Activated CD4-positive, alpha-beta memory T cell treated with anti-CD3 and anti-CD28 coated beads for 36 hours (primary cell): ENCODE measurements around the gene OR10A3. TPM values are rescaled to one million over a fixed set of nuclear protein-coding genes. Genes with fewer than 3 reads are reported as not detected.
A peak's percentile ranks its signal among the peaks of the same experiment; 100 is the strongest.

Experiments used
- CTCF ChIA-PET: fragments of 350-600 bp; sonication (Branson Sonifier 250); formaldehyde crosslinking; loops from one replicate; lab custom pipeline; 2021; ENCODE audit warnings: antibody characterized with exemption, inconsistent platforms; lab: Charles Lee
- POLR2A ChIA-PET: fragments of 350-600 bp; sonication (Branson Sonifier 250); formaldehyde crosslinking; loops from one replicate; lab custom pipeline; 2021; ENCODE audit warnings: antibody characterized with exemption; lab: Charles Lee
- DNase-seq: peaks from one replicate; pipeline ENCODE4 v3.0.0-alpha.2; 2020
- H3K27ac Mint-ChIP-seq: one replicate; pipeline ENCODE4 v1.8.0; 2021; ENCODE audit warnings: mixed read lengths
- H3K27me3 Mint-ChIP-seq: one replicate; pipeline ENCODE4 v1.8.0; 2021; ENCODE audit warnings: mixed read lengths
- H3K36me3 Mint-ChIP-seq: one replicate; pipeline ENCODE4 v1.8.0; 2021; ENCODE audit warnings: mixed read lengths
- H3K4me1 Mint-ChIP-seq: one replicate; pipeline ENCODE4 v1.8.0; 2021; ENCODE audit warnings: low read depth, mixed read lengths
- H3K4me3 Mint-ChIP-seq: one replicate; pipeline ENCODE4 v1.8.0; 2021; ENCODE audit warnings: mild to moderate bottlenecking, mixed read lengths
- H3K9me3 Mint-ChIP-seq: one replicate; pipeline ENCODE4 v1.8.0; 2021; ENCODE audit warnings: mixed read lengths
- intact Hi-C: fragments of 100-400 bp; cut with micrococcal nuclease; formaldehyde crosslinking; loops from one replicate; pipeline ENCODE4 v1.15.1; 2023
- total RNA-seq, 2 experiments: library from RNA; stranded (reverse); gene quantifications; one replicate each; pipeline ENCODE4 v1.2.3, GENCODE V29; 2021

The OR10A3 gene
- total RNA-seq, 2 experiments from 2014 or later: not detected

- Mint-ChIP-seq H3K36me3 (no peaks in the 10 kb centered on the region), H3K9me3 (no peaks in the 10 kb centered on the region), H3K4me3 (no peak within 1 kb of the TSS), H3K27ac (no peak within 1 kb of the TSS), H3K4me1 (no peaks in the 10 kb centered on the region), H3K27me3 (peaks cover 42% of the 10 kb centered on the region)
- intact Hi-C loops: no loop called here
- ChIA-PET CTCF (no interaction called here), POLR2A (no interaction called here)
- DNase-seq: no peak
Observed at GRCh38 chr11:7931168-7931567, 10.3 kb downstream of the OR10A3 start, which contains the start of gene OR10A6. Gene OR10A6, minus strand, starts transcription at chr11:7931268. Its CDS starts 2,606 bp downstream, at chr11:7928662.

GRCh38 chr11:7927635-7928034 is 13.9 kb downstream of the OR10A3 start:
- Mint-ChIP-seq H3K36me3 (no peaks in the 10 kb centered on the region), H3K27me3 (peaks cover 30% of the 10 kb centered on the region), H3K4me3 (no peak overlapping the region), H3K9me3 (no peaks in the 10 kb centered on the region), H3K4me1 (no peaks in the 10 kb centered on the region), H3K27ac (no peak overlapping the region)
- DNase-seq: peak; percentile 8
- POLR2A ChIA-PET: no interaction called here
- intact Hi-C loops: no loop called here
- CTCF ChIA-PET: no interaction called here

- Mint-ChIP-seq H3K4me3 (no peak overlapping the region), H3K36me3 (no peaks in the 10 kb centered on the region), H3K9me3 (no peaks in the 10 kb centered on the region), H3K4me1 (no peaks in the 10 kb centered on the region), H3K27ac (no peak overlapping the region), H3K27me3 (peaks cover 16% of the 10 kb centered on the region)
- intact Hi-C loops: no loop called here
- DNase-seq: no peak
- POLR2A ChIA-PET: no interaction called here
- CTCF ChIA-PET: interaction anchor here (0.7 kb wide), 2 partner anchors 63 to 1561 kb away, joined by 3 read pairs; partner anchors contain the start of gene EIF3F
Observed at GRCh38 chr11:7924536-7924935, 17.0 kb downstream of the OR10A3 start.

GRCh38 chr11:7918141-7918540 is 23.4 kb downstream of the OR10A3 start:
- ChIA-PET CTCF (no interaction called here), POLR2A (no interaction called here)
- intact Hi-C loops: no loop called here
- no peak overlapping the region for H3K27ac Mint-ChIP-seq
- no peak for DNase-seq
- H3K4me3 Mint-ChIP-seq: no peak overlapping the region
- no peaks in the 10 kb centered on the region for H3K9me3 Mint-ChIP-seq
- H3K4me1 Mint-ChIP-seq: no peaks in the 10 kb centered on the region
- peaks cover 7% of the 10 kb centered on the region for H3K27me3 Mint-ChIP-seq
- no peaks in the 10 kb centered on the region for H3K36me3 Mint-ChIP-seq

- H3K4me1 Mint-ChIP-seq: no peaks in the 10 kb centered on the region
Observed at GRCh38 chr11:7911011-7911410, 30.5 kb downstream of the OR10A3 start.

GRCh38 chr11:7910286-7910788 is 31.2 kb downstream of the OR10A3 start:
- Mint-ChIP-seq H3K9me3 (no peaks in the 10 kb centered on the region), H3K27ac (no peak overlapping the region), H3K36me3 (no peaks in the 10 kb centered on the region), H3K4me3 (no peak overlapping the region), H3K27me3 (peaks cover 16% of the 10 kb centered on the region), H3K4me1 (no peaks in the 10 kb centered on the region)
- ChIA-PET CTCF (no interaction called here), POLR2A (no interaction called here)
- DNase-seq: no peak
- intact Hi-C loops: no loop called here

More at GRCh38 chr11:7911011-7911410, 30.5 kb downstream of the OR10A3 start:
- intact Hi-C loops: no loop called here
- POLR2A ChIA-PET: no interaction called here
- no peak for DNase-seq
- CTCF ChIA-PET: no interaction called here
- Mint-ChIP-seq H3K27ac (no peak overlapping the region), H3K27me3 (peaks cover 16% of the 10 kb centered on the region), H3K4me3 (no peak overlapping the region), H3K36me3 (no peaks in the 10 kb centered on the region), H3K9me3 (no peaks in the 10 kb centered on the region)

GRCh38 chr11:7909585-7910285 is 31.8 kb downstream of the OR10A3 start:
- POLR2A ChIA-PET: no interaction called here
- no peaks in the 10 kb centered on the region for H3K4me1 Mint-ChIP-seq
- no peak for DNase-seq
- intact Hi-C loops: no loop called here
- no peak overlapping the region for H3K27ac Mint-ChIP-seq
- CTCF ChIA-PET: interaction anchor here (2.4 kb wide), 1 partner anchor 77 kb away, joined by 9 read pairs; the partner anchor contains the start of gene EIF3F
- H3K9me3 Mint-ChIP-seq: no peaks in the 10 kb centered on the region
- H3K36me3 Mint-ChIP-seq: no peaks in the 10 kb centered on the region
- H3K4me3 Mint-ChIP-seq: no peak overlapping the region
- H3K27me3 Mint-ChIP-seq: peaks cover 12% of the 10 kb centered on the region

GRCh38 chr11:7907121-7907520 is 34.4 kb downstream of the OR10A3 start:
- Mint-ChIP-seq H3K4me1 (no peaks in the 10 kb centered on the region), H3K4me3 (no peak overlapping the region), H3K9me3 (no peaks in the 10 kb centered on the region), H3K36me3 (no peaks in the 10 kb centered on the region), H3K27me3 (peaks cover 13% of the 10 kb centered on the region), H3K27ac (no peak overlapping the region)
- DNase-seq: no peak
- intact Hi-C loops: no loop called here
- ChIA-PET POLR2A (no interaction called here), CTCF (interaction anchor here (1.4 kb wide), 1 partner anchor 15 kb away, joined by 3 read pairs; no protein-coding TSS in a partner anchor)

GRCh38 chr11:7906481-7906880 is 35.0 kb downstream of the OR10A3 start:
- DNase-seq: no peak
- Mint-ChIP-seq H3K27me3 (peaks cover 8% of the 10 kb centered on the region), H3K4me1 (no peaks in the 10 kb centered on the region), H3K27ac (no peak overlapping the region), H3K9me3 (no peaks in the 10 kb centered on the region), H3K4me3 (no peak overlapping the region), H3K36me3 (no peaks in the 10 kb centered on the region)
- intact Hi-C loops: no loop called here
- ChIA-PET POLR2A (no interaction called here), CTCF (interaction anchor here (0.8 to 1.4 kb wide), 2 partner anchors 14 to 81 kb away, joined by 3 read pairs; partner anchors contain the start of gene EIF3F)

GRCh38 chr11:7905961-7906429 is 35.5 kb downstream of the OR10A3 start:
- H3K27ac Mint-ChIP-seq: no peak overlapping the region
- H3K4me3 Mint-ChIP-seq: no peak overlapping the region
- ChIA-PET POLR2A (no interaction called here), CTCF (interaction anchor here (0.8 to 1.4 kb wide), 4 partner anchors 14 to 193 kb away, joined by 3 to 4 read pairs (median 3); partner anchors contain the start of gene EIF3F)
- no peak for DNase-seq
- peaks cover 8% of the 10 kb centered on the region for H3K27me3 Mint-ChIP-seq
- no peaks in the 10 kb centered on the region for H3K36me3 Mint-ChIP-seq
- H3K9me3 Mint-ChIP-seq: no peaks in the 10 kb centered on the region
- intact Hi-C loops: no loop called here
- H3K4me1 Mint-ChIP-seq: no peaks in the 10 kb centered on the region

GRCh38 chr11:7905549-7905948 is 36.0 kb downstream of the OR10A3 start:
- H3K27ac Mint-ChIP-seq: no peak overlapping the region
- ChIA-PET POLR2A (no interaction called here), CTCF (interaction anchor here (0.8 to 1.4 kb wide), 3 partner anchors 13 to 194 kb away, joined by 3 to 4 read pairs (median 3); partner anchors contain the start of gene EIF3F)
- no peaks in the 10 kb centered on the region for H3K4me1 Mint-ChIP-seq
- no peaks in the 10 kb centered on the region for H3K9me3 Mint-ChIP-seq
- no peaks in the 10 kb centered on the region for H3K36me3 Mint-ChIP-seq
- intact Hi-C loops: no loop called here
- peaks cover 8% of the 10 kb centered on the region for H3K27me3 Mint-ChIP-seq
- H3K4me3 Mint-ChIP-seq: no peak overlapping the region
- DNase-seq: no peak

- intact Hi-C loops: no loop called here
- Mint-ChIP-seq H3K9me3 (no peaks in the 10 kb centered on the region), H3K27me3 (peaks cover 8% of the 10 kb centered on the region), H3K4me1 (no peaks in the 10 kb centered on the region), H3K27ac (no peak overlapping the region), H3K36me3 (no peaks in the 10 kb centered on the region), H3K4me3 (no peak overlapping the region)
- ChIA-PET CTCF (interaction anchor here (1.1 to 2.3 kb wide), 2 partner anchors 82 kb away, joined by 4 to 7 read pairs; partner anchors contain the start of gene EIF3F), POLR2A (no interaction called here)
- no peak for DNase-seq
Observed at GRCh38 chr11:7904917-7905316, 36.6 kb downstream of the OR10A3 start.
